ENCODE measurements around the gene PIGV.

PIGV gene

DNA sequence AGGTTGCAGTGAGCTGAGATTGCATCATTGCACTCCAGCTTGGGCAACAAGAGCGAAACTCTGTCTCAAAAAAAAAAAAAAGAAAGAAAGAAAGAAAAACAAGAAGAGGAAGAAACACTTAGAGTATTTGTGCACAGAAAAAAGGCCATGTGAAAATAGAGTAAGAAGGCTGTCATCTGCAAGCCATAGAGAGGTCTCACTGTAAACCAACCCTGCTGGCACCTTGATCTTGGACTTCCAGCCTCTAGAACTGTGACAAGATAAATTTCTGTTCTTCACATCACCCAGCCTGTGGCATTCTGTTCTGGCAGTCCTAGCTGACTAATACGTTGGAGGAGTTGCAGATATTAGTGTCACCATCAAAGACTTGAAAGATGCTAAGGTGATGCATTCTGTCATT lies 26.6 kb downstream of the PIGV start:
- Histone ChIP-seq H3K4me3 (replicated peaks; ENCODE audit: low read depth, low read length) (no peak overlapping the region), H3K36me3 (ENCODE audit: control insufficient read depth, insufficient read depth, low read length) (no peaks in the 10 kb centered on the region), H3K27me3 (replicated peaks; ENCODE audit: control insufficient read depth, insufficient read depth, low read length) (no peaks in the 10 kb centered on the region)
- TF ChIP-seq, protein P1, sequence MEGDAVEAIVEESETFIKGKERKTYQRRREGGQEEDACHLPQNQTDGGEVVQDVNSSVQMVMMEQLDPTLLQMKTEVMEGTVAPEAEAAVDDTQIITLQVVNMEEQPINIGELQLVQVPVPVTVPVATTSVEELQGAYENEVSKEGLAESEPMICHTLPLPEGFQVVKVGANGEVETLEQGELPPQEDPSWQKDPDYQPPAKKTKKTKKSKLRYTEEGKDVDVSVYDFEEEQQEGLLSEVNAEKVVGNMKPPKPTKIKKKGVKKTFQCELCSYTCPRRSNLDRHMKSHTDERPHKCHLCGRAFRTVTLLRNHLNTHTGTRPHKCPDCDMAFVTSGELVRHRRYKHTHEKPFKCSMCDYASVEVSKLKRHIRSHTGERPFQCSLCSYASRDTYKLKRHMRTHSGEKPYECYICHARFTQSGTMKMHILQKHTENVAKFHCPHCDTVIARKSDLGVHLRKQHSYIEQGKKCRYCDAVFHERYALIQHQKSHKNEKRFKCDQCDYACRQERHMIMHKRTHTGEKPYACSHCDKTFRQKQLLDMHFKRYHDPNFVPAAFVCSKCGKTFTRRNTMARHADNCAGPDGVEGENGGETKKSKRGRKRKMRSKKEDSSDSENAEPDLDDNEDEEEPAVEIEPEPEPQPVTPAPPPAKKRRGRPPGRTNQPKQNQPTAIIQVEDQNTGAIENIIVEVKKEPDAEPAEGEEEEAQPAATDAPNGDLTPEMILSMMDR (IDR thresholded peaks at IDR 0.05; ENCODE audit: insufficient read depth, low read length, poor library complexity, severe bottlenecking): no peak
- no peak for DNase-seq (ENCODE audit: extremely low read depth, insufficient read length)

DNA sequence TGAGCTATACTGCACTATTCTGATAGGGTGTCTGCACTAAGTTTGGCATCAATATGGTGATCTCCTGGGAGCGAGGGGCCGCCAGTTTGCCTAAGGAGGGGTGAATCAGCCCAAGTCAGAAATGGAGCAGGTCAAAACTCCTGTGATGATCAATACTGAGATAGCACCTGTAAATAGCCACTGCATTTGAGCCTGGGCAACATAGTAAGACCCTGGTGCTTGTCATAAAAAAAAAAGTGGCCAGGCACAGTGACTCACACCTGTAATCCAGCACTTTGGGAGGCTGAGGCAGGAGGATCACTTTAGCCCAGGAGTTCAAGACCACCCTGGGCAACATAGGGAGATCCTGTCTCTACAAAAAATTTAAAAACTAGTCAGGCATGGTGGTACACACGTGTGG lies 27.1 kb downstream of the PIGV start:
- Histone ChIP-seq H3K36me3 (ENCODE audit: control insufficient read depth, insufficient read depth, low read length) (no peaks in the 10 kb centered on the region), H3K4me3 (replicated peaks; ENCODE audit: low read depth, low read length) (no peak overlapping the region), H3K27me3 (replicated peaks; ENCODE audit: control insufficient read depth, insufficient read depth, low read length) (no peaks in the 10 kb centered on the region)
- DNase-seq (ENCODE audit: extremely low read depth, insufficient read length): no peak
- TF ChIP-seq, protein P1 (IDR thresholded peaks at IDR 0.05; ENCODE audit: insufficient read depth, low read length, poor library complexity, severe bottlenecking): no peak

DNA sequence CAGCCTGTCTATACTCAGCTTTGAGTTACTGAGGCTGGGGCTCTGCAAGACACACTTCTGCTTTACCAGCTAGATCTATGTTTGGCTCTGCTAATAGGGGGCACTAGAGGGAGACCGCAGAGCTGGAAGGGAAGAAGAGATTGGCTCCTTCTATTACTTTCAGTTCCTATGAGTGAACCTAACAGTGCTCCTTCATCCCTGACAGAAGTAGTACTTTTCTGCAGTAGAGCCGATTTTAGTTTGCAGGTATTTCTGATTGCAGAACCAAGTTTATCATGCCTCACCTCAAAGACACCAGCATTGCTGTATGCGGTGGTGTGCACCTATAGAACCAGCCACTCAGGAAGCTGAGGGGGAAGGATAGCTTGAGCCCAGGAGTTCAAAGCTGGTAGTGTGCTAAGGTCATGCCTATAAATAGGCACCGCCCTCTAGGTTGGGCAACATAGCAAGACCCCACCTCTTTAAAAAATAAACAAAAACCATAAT lies 33.1 kb downstream of the PIGV start:
- Histone ChIP-seq H3K27me3 (replicated peaks; ENCODE audit: control insufficient read depth, insufficient read depth, low read length) (no peaks in the 10 kb centered on the region), H3K36me3 (ENCODE audit: control insufficient read depth, insufficient read depth, low read length) (no peaks in the 10 kb centered on the region), H3K4me3 (replicated peaks; ENCODE audit: low read depth, low read length) (no peak overlapping the region)
- TF ChIP-seq, protein P1 (IDR thresholded peaks at IDR 0.05; ENCODE audit: insufficient read depth, low read length, poor library complexity, severe bottlenecking): peak; percentile 66
- peak; percentile 68 for DNase-seq (ENCODE audit: extremely low read depth, insufficient read length)

DNA sequence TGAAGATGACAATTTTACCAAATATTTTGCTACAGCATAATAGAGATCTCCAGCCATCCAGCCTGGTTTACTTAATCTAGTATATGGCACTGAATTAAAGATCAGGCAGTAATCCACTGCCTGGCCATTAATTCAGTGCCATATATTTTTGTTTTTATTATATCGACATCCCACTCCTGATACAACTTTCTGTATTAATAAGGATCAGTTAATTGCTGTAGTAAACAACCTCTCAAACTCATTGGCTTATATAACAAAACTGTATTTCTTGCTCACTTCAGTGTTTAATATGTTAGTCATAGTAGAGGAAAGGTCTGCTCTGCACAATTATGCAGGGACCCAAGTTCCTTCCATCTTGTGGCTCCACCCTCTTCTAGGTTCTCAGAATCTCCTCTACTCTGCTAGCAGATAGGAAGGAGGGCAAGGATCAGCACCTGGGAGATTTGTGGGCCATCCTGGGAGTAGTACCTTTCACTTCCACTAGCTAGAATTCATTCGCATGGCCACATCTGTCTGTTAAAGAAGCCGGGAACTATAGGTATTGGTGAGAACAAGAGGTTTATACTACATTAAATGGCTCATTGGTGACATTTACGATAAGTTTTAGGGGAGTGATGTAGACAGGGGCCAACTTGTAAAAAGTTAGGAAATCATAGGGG lies 35.1 kb downstream of the PIGV start:
- Histone ChIP-seq H3K36me3 (ENCODE audit: control insufficient read depth, insufficient read depth, low read length) (no peaks in the 10 kb centered on the region), H3K27me3 (replicated peaks; ENCODE audit: control insufficient read depth, insufficient read depth, low read length) (no peaks in the 10 kb centered on the region), H3K4me3 (replicated peaks; ENCODE audit: low read depth, low read length) (no peak overlapping the region)
- no peak for DNase-seq (ENCODE audit: extremely low read depth, insufficient read length)
- TF ChIP-seq, protein P1 (IDR thresholded peaks at IDR 0.05; ENCODE audit: insufficient read depth, low read length, poor library complexity, severe bottlenecking): no peak

DNA sequence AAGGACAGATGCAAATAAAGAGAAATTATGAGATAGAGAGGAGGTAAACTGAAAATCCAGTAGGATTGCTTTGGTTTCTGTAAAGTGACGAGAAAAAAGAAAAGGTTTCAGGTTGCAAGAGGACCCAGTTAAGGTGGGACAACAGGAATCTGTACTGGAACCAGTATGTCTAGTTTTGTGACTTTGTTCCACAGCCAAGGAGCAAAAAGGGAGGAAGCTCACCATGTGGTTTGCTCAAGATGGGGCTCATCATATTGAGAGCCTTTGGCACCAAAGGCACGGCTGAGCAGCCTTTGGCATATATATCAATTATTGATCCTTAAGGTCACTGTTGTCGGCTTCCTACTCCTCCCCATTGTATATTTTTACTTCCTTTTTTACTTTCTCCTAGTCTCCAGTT lies 37.0 kb downstream of the PIGV start:
- TF ChIP-seq, protein P1 (IDR thresholded peaks at IDR 0.05; ENCODE audit: insufficient read depth, low read length, poor library complexity, severe bottlenecking): no peak
- no peaks in the 10 kb centered on the region for H3K27me3 ChIP-seq (replicated peaks; ENCODE audit: control insufficient read depth, insufficient read depth, low read length)
- no peaks in the 10 kb centered on the region for H3K36me3 ChIP-seq (ENCODE audit: control insufficient read depth, insufficient read depth, low read length)
- no peak for DNase-seq (ENCODE audit: extremely low read depth, insufficient read length)
- no peak overlapping the region for H3K4me3 ChIP-seq (replicated peaks; ENCODE audit: low read depth, low read length)
